Germinal center (tissue), 1 donor: Measurements from ENCODE around the gene NOS3.

ENCODE experiments used
- DNase-seq: peaks from one replicate; pipeline ENCODE4 v3.0.0; 2012; ENCODE audit warnings: mixed read lengths, low spot score

NOS3 gene

GRCh38 chr7:150979713-150980390 is 11.0 kb upstream of the NOS3 start:
- DNase-seq: no peak

- DNase-seq: no peak
Measured at GRCh38 chr7:150980663-150981062, 10.2 kb upstream of the NOS3 start.

GRCh38 chr7:150981644-150982043 is 9.2 kb upstream of the NOS3 start:
- no peak for DNase-seq

GRCh38 chr7:150982351-150982750 is 8.5 kb upstream of the NOS3 start:
- DNase-seq: no peak

GRCh38 chr7:150983893-150984368 is 6.9 kb upstream of the NOS3 start:
- DNase-seq: no peak

GRCh38 chr7:150986099-150986512 is 4.7 kb upstream of the NOS3 start:
- peak; percentile 63 for DNase-seq

- DNase-seq: no peak
Measured at GRCh38 chr7:150986556-150986955, 4.3 kb upstream of the NOS3 start.

GRCh38 chr7:150988230-150989226 is 2.3 kb upstream of the NOS3 start:
- DNase-seq: peak; percentile 82

- no peak for DNase-seq
Measured at GRCh38 chr7:150989456-150989855, 1.4 kb upstream of the NOS3 start.

- no peak for DNase-seq
Measured at GRCh38 chr7:150992051-150992640, 1.3 kb downstream of the NOS3 start.

- no peak for DNase-seq
Measured at GRCh38 chr7:150992833-150993302, 2.1 kb downstream of the NOS3 start.

GRCh38 chr7:150993511-150993910 is 2.7 kb downstream of the NOS3 start:
- DNase-seq: no peak

- no peak for DNase-seq
Measured at GRCh38 chr7:150994141-150994837, 3.5 kb downstream of the NOS3 start.

- no peak for DNase-seq
Measured at GRCh38 chr7:150994838-150995510, 4.2 kb downstream of the NOS3 start.

GRCh38 chr7:150996376-150997074 is 5.7 kb downstream of the NOS3 start:
- DNase-seq: no peak

GRCh38 chr7:150997075-150997511 is 6.3 kb downstream of the NOS3 start:
- DNase-seq: no peak

- no peak for DNase-seq
Measured at GRCh38 chr7:150997817-150998216, 7.0 kb downstream of the NOS3 start.

GRCh38 chr7:150998341-150998740 is 7.5 kb downstream of the NOS3 start:
- DNase-seq: no peak

- no peak for DNase-seq
Measured at GRCh38 chr7:150999001-150999400, 8.2 kb downstream of the NOS3 start.

GRCh38 chr7:150999497-151000230 is 8.8 kb downstream of the NOS3 start:
- DNase-seq: no peak
